CD4-positive, CD25-positive, alpha-beta regulatory T cell (primary cell): Measurements from ENCODE around the gene KMT2E. TPM values are rescaled to one million over a fixed set of nuclear protein-coding genes. Genes with fewer than 3 reads are reported as not detected.

Source experiments
- ATAC-seq, 2 donors: fragments of 150-1000 bp; cut with Tn5 transposase; one replicate each; pipeline ENCODE4 v1.10.0; 2021; ENCODE audit warnings: low read depth in 2 of 2, moderate number of reproducible peaks in 2 of 2, moderate library complexity in 1 of 2
- DNase-seq, 3 donors: peaks; one replicate each; pipeline versions ENCODE4 v3.0.0 to v3.0.0-alpha.2; 2012 to 2022; ENCODE audit warnings: mixed read lengths in 1 of 3
- H3K27ac ChIP-seq: one replicate; pipeline ENCODE4 v1.7.0; 2013; ENCODE audit warnings: mild to moderate bottlenecking, low read length; ENCODE audit not compliant: insufficient read depth, poor library complexity, severe bottlenecking
- H3K27me3 ChIP-seq: one replicate; pipeline ENCODE4 v1.7.0; 2013; ENCODE audit warnings: low read length; ENCODE audit not compliant: control insufficient read depth, insufficient read depth
- H3K36me3 ChIP-seq: one replicate; pipeline ENCODE4 v1.7.0; 2013; ENCODE audit warnings: mild to moderate bottlenecking, low read length, moderate library complexity; ENCODE audit not compliant: control insufficient read depth, insufficient read depth
- H3K4me1 ChIP-seq: 2 replicates; pipeline ENCODE4 v1.7.0; 2013; ENCODE audit warnings: mild to moderate bottlenecking, low read length; ENCODE audit not compliant: insufficient read depth, control insufficient read depth, poor library complexity, severe bottlenecking
- H3K4me3 ChIP-seq: one replicate; pipeline ENCODE4 v1.7.0; 2013; ENCODE audit warnings: low read depth, mild to moderate bottlenecking, low read length, moderate library complexity
- H3K9me3 ChIP-seq, 2 experiments: 1 replicate in 1 of 2; 2 replicates in 1 of 2; pipeline ENCODE4 v1.7.0; 2013; ENCODE audit warnings: low read length in 2 of 2, mild to moderate bottlenecking in 1 of 2, moderate library complexity in 1 of 2; ENCODE audit not compliant: control insufficient read depth in 2 of 2
- H3K27ac Mint-ChIP-seq, 3 donors: one replicate each; pipeline ENCODE4 v1.8.0; 2020 to 2022; ENCODE audit warnings: mild to moderate bottlenecking in 3 of 3, mixed read lengths in 3 of 3, moderate library complexity in 2 of 3
- H3K27me3 Mint-ChIP-seq: one replicate; pipeline ENCODE4 v1.8.0; 2022; ENCODE audit warnings: mild to moderate bottlenecking, mixed read lengths
- H3K36me3 Mint-ChIP-seq: one replicate; pipeline ENCODE4 v1.8.0; 2020; ENCODE audit warnings: mixed read lengths
- H3K4me1 Mint-ChIP-seq, 4 donors: one replicate each; pipeline ENCODE4 v1.8.0; 2020 to 2022; ENCODE audit warnings: mixed read lengths in 4 of 4, mild to moderate bottlenecking in 1 of 4
- H3K4me3 Mint-ChIP-seq, 4 donors: one replicate each; pipeline ENCODE4 v1.8.0; 2020 to 2022; ENCODE audit warnings: mild to moderate bottlenecking in 4 of 4, mixed read lengths in 4 of 4, moderate library complexity in 3 of 4
- H3K9me3 Mint-ChIP-seq, 7 donors: one replicate each; pipeline ENCODE4 v1.8.0; 2020 to 2022; ENCODE audit warnings: mixed read lengths in 7 of 7, mild to moderate bottlenecking in 3 of 7, moderate library complexity in 2 of 7
- polyA plus RNA-seq, 4 donors: library from polyadenylated mRNA; unstranded; fragments of 300-500 nt; fragmentation: Illumina TruSeq; gene quantifications; one replicate each; pipeline ENCODE4 v1.2.3, GENCODE V29; 2021
- total RNA-seq: library from RNA; stranded (reverse); gene quantifications from one replicate; pipeline ENCODE4 v1.2.3, GENCODE V29; 2022

The KMT2E gene
- total and polyA plus RNA-seq, 5 donors from 2014 or later = 146 to 360 (median 186) TPM

- H3K36me3 ChIP-seq = peaks cover 22% of the 10 kb centered on the region
- H3K4me3 ChIP-seq = no peak overlapping the region
- Mint-ChIP-seq H3K4me3 (peak overlapping the region in 2 of 4 donors; percentile 6 to 32), H3K27ac (peak overlapping the region in 2 of 3 donors; percentile 71 to 74), H3K9me3 (no peaks in the 10 kb centered on the region), H3K27me3 (no peaks in the 10 kb centered on the region), H3K4me1 (peaks cover 43 to 66% (median 58%) of the 10 kb centered on the region in 4 donors), H3K36me3 (peaks cover 24% of the 10 kb centered on the region)
- no peak overlapping the region for H3K27ac ChIP-seq
- no peaks in the 10 kb centered on the region for H3K27me3 ChIP-seq
- H3K4me1 ChIP-seq = peaks cover 50% of the 10 kb centered on the region
- ATAC-seq (no peak), DNase-seq (no peak)
- no peaks in the 10 kb centered on the region for H3K9me3 ChIP-seq
These were observed 20.7 kb upstream of the KMT2E start for GRCh38 chr7:104993217-104993862.

- Mint-ChIP-seq H3K27ac (peak overlapping the region in 2 of 3 donors; percentile 48 to 53), H3K36me3 (peaks cover 35% of the 10 kb centered on the region), H3K4me1 (peaks cover 67 to 97% (median 86%) of the 10 kb centered on the region in 4 donors), H3K4me3 (peak overlapping the region; percentile 8 to 59 (median 19)), H3K9me3 (no peaks in the 10 kb centered on the region), H3K27me3 (no peaks in the 10 kb centered on the region)
- H3K4me3 ChIP-seq = peak overlapping the region; percentile 35
- H3K9me3 ChIP-seq = no peaks in the 10 kb centered on the region
- H3K4me1 ChIP-seq = peaks cover 84% of the 10 kb centered on the region
- H3K27me3 ChIP-seq = no peaks in the 10 kb centered on the region
- DNase-seq (no peak), ATAC-seq (no peak)
- H3K36me3 ChIP-seq = peaks cover 30% of the 10 kb centered on the region
- H3K27ac ChIP-seq = peak overlapping the region; percentile 35
These were observed 15.8 kb upstream of the KMT2E start for GRCh38 chr7:104998040-104998752.

- peaks cover 20% of the 10 kb centered on the region for H3K36me3 ChIP-seq
- ATAC-seq (no peak), DNase-seq (no peak)
- H3K27ac Mint-ChIP-seq = peak overlapping the region; percentile 2 to 78 (median 70)
- peak overlapping the region; percentile 39 to 65 (median 57) for H3K4me3 Mint-ChIP-seq
- no peaks in the 10 kb centered on the region for H3K9me3 Mint-ChIP-seq
- no peaks in the 10 kb centered on the region for H3K9me3 ChIP-seq
- H3K27ac ChIP-seq = peak overlapping the region; percentile 57
- peaks cover 91% of the 10 kb centered on the region for H3K4me1 ChIP-seq
- H3K27me3 ChIP-seq = no peaks in the 10 kb centered on the region
- peaks cover 22% of the 10 kb centered on the region for H3K36me3 Mint-ChIP-seq
- no peaks in the 10 kb centered on the region for H3K27me3 Mint-ChIP-seq
- peaks cover 72 to 97% (median 84%) of the 10 kb centered on the region in 4 donors for H3K4me1 Mint-ChIP-seq
- H3K4me3 ChIP-seq = peak overlapping the region; percentile 26
These were observed 13.8 kb upstream of the KMT2E start for GRCh38 chr7:105000200-105000599.

DNA sequence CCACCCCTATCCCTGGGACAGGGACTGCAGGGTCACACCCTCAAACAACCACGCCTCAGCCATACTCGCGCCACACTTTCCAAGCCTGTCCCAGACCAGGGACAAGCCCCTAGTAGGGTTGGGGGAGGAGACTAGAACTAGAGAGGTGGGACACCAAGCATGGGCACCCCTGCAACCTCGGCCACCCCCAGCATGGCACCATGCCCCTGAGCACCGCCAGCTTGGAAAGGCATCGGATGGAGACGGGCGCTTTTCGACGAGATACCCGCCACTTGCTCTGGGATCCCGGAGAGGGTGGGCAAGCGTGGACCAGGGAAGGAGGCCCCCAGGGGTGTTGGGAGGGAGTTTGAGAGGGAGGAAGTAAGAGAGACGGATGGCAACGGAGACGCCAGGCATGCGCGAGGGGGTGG lies 13.1 kb upstream of the KMT2E start:
- Mint-ChIP-seq H3K4me1 (peaks cover 67 to 95% (median 80%) of the 10 kb centered on the region in 4 donors), H3K4me3 (peak overlapping the region; percentile 13 to 71 (median 57)), H3K27ac (peak overlapping the region; percentile 67 to 92 (median 76)), H3K9me3 (no peaks in the 10 kb centered on the region), H3K36me3 (peaks cover 24% of the 10 kb centered on the region), H3K27me3 (no peaks in the 10 kb centered on the region)
- ATAC-seq = no peak
- H3K9me3 ChIP-seq = no peaks in the 10 kb centered on the region
- peaks cover 93% of the 10 kb centered on the region for H3K4me1 ChIP-seq
- H3K36me3 ChIP-seq = peaks cover 17% of the 10 kb centered on the region
- H3K27ac ChIP-seq = peak overlapping the region; percentile 57
- DNase-seq = no peak
- H3K27me3 ChIP-seq = no peaks in the 10 kb centered on the region
- peak overlapping the region; percentile 70 for H3K4me3 ChIP-seq

- H3K27me3 ChIP-seq = no peaks in the 10 kb centered on the region
- DNase-seq (no peak), ATAC-seq (no peak)
- peak overlapping the region; percentile 70 for H3K4me3 ChIP-seq
- peaks cover 68 to 95% (median 81%) of the 10 kb centered on the region in 4 donors for H3K4me1 Mint-ChIP-seq
- peak overlapping the region; percentile 13 to 71 (median 57) for H3K4me3 Mint-ChIP-seq
- H3K27me3 Mint-ChIP-seq = no peaks in the 10 kb centered on the region
- peaks cover 21% of the 10 kb centered on the region for H3K36me3 ChIP-seq
- H3K27ac ChIP-seq = no peak overlapping the region
- H3K9me3 ChIP-seq = no peaks in the 10 kb centered on the region
- H3K27ac Mint-ChIP-seq = peak overlapping the region; percentile 67 to 92 (median 76)
- H3K9me3 Mint-ChIP-seq = no peaks in the 10 kb centered on the region
- peaks cover 25% of the 10 kb centered on the region for H3K36me3 Mint-ChIP-seq
- H3K4me1 ChIP-seq = peaks cover 92% of the 10 kb centered on the region
These were observed 12.3 kb upstream of the KMT2E start for GRCh38 chr7:105001652-105002184.

GRCh38 chr7:105003275-105003674 lies 10.7 kb upstream of the KMT2E start:
- Mint-ChIP-seq H3K4me1 (peaks cover 60 to 96% (median 80%) of the 10 kb centered on the region in 4 donors), H3K4me3 (peak overlapping the region; percentile 60 to 84 (median 80)), H3K9me3 (no peaks in the 10 kb centered on the region), H3K27me3 (no peaks in the 10 kb centered on the region), H3K27ac (peak overlapping the region; percentile 77 to 92 (median 80)), H3K36me3 (peaks cover 29% of the 10 kb centered on the region)
- peaks cover 96% of the 10 kb centered on the region for H3K4me1 ChIP-seq
- H3K36me3 ChIP-seq = peaks cover 24% of the 10 kb centered on the region
- H3K27me3 ChIP-seq = no peaks in the 10 kb centered on the region
- ATAC-seq = peak; percentile 64 to 74
- no peak for DNase-seq
- H3K9me3 ChIP-seq = no peaks in the 10 kb centered on the region
- H3K4me3 ChIP-seq = peak overlapping the region; percentile 70
- peak overlapping the region; percentile 63 for H3K27ac ChIP-seq

DNA sequence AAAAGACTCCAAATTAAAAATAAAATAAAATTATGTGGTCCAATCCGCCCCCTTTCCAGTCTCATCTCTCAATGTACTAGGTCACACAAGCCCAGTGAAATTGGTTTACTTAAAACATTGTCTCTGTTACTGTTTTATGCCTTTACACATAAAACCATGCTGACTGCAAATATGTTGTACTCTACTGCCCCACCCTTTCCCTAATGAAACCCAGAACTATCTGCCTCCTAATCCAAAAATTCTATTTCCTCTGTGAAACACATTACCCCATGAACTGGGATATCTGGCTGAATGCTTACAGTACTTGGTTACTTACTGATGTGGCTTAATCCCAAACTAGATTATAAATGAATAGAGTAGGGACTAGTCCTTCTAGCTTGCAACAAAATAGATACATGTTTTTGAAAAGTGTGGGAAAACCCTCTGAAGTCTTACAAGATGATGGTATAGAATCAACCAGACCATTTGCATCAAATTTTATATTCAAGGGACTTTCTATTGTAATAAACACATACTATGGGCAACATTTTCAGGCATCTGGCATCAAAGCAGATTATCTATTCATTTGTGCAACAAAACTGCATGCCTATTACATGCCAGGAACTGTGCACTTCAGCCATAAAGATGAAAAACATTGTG lies 10.0 kb upstream of the KMT2E start:
- DNase-seq (no peak), ATAC-seq (no peak)
- Histone ChIP-seq H3K27ac (peak overlapping the region; percentile 63), H3K27me3 (no peaks in the 10 kb centered on the region), H3K4me3 (peak overlapping the region; percentile 70), H3K4me1 (peaks cover 96% of the 10 kb centered on the region), H3K9me3 (no peaks in the 10 kb centered on the region), H3K36me3 (peaks cover 20% of the 10 kb centered on the region)
- Mint-ChIP-seq H3K4me1 (peaks cover 59 to 96% (median 77%) of the 10 kb centered on the region in 4 donors), H3K36me3 (peaks cover 35% of the 10 kb centered on the region), H3K4me3 (peak overlapping the region; percentile 22 to 66 (median 62)), H3K27ac (peak overlapping the region; percentile 31 to 92 (median 90)), H3K9me3 (no peaks in the 10 kb centered on the region), H3K27me3 (no peaks in the 10 kb centered on the region)
